ENCODE measurements around the gene OSBPL9.
A peak's percentile ranks its signal among the peaks of the same experiment; 100 is the strongest.

The OSBPL9 gene

GRCh38 chr1:51612447-51612961, 4.4 kb upstream of the OSBPL9 start:
- no peak for DNase-seq
- no peak for TF ChIP-seq CTCF (IDR thresholded peaks at IDR 0.05)
- no peaks in the 10 kb centered on the region for H3K36me3 Mint-ChIP-seq (ENCODE audit: low read depth)
- no peak overlapping the region for H3K4me3 Mint-ChIP-seq
- H3K9me3 Mint-ChIP-seq, result no peaks in the 10 kb centered on the region
- peaks cover 6% of the 10 kb centered on the region for H3K4me1 Mint-ChIP-seq
- H3K27me3 Mint-ChIP-seq (ENCODE audit: low read depth, poor library complexity), result peaks cover 25% of the 10 kb centered on the region
- no peak overlapping the region for H3K27ac Mint-ChIP-seq

- H3K4me3 Mint-ChIP-seq, result no peak overlapping the region
- peaks cover 34% of the 10 kb centered on the region for H3K4me1 Mint-ChIP-seq
- H3K9me3 Mint-ChIP-seq, result no peaks in the 10 kb centered on the region
Observed at GRCh38 chr1:51615780-51616291, 1.1 kb upstream of the OSBPL9 start.

GRCh38 chr1:51616490-51616889, 402 bp upstream of the OSBPL9 start:
- DNase-seq, result no peak
- peaks cover 35% of the 10 kb centered on the region for H3K4me1 Mint-ChIP-seq
- H3K9me3 Mint-ChIP-seq, result no peaks in the 10 kb centered on the region
- peaks cover 18% of the 10 kb centered on the region for H3K27me3 Mint-ChIP-seq (ENCODE audit: low read depth, poor library complexity)
- H3K4me3 Mint-ChIP-seq, result peak overlapping the region; percentile 38
- H3K27ac Mint-ChIP-seq, result no peak overlapping the region
- no peaks in the 10 kb centered on the region for H3K36me3 Mint-ChIP-seq (ENCODE audit: low read depth)
- TF ChIP-seq CTCF (IDR thresholded peaks at IDR 0.05), result no peak

More at GRCh38 chr1:51615780-51616291, 1.1 kb upstream of the OSBPL9 start:
- Mint-ChIP-seq H3K27ac (no peak overlapping the region), H3K27me3 (ENCODE audit: low read depth, poor library complexity) (peaks cover 24% of the 10 kb centered on the region), H3K36me3 (ENCODE audit: low read depth) (no peaks in the 10 kb centered on the region)
- DNase-seq, result no peak
- TF ChIP-seq CTCF (IDR thresholded peaks at IDR 0.05), result no peak

- no peaks in the 10 kb centered on the region for H3K9me3 Mint-ChIP-seq
- peaks cover 52% of the 10 kb centered on the region for H3K4me1 Mint-ChIP-seq
- no peak overlapping the region for H3K27ac Mint-ChIP-seq
- H3K27me3 Mint-ChIP-seq (ENCODE audit: low read depth, poor library complexity), result peaks cover 4% of the 10 kb centered on the region
- DNase-seq, result no peak
- peak overlapping the region; percentile 100 for H3K4me3 Mint-ChIP-seq
- no peaks in the 10 kb centered on the region for H3K36me3 Mint-ChIP-seq (ENCODE audit: low read depth)
- TF ChIP-seq CTCF (IDR thresholded peaks at IDR 0.05), result no peak
Observed at GRCh38 chr1:51618715-51619114, 1.8 kb downstream of the OSBPL9 start.

- no peak for TF ChIP-seq CTCF (IDR thresholded peaks at IDR 0.05)
- Mint-ChIP-seq H3K4me1 (peaks cover 52% of the 10 kb centered on the region), H3K27me3 (ENCODE audit: low read depth, poor library complexity) (peaks cover 3% of the 10 kb centered on the region), H3K27ac (no peak overlapping the region), H3K4me3 (no peak overlapping the region), H3K36me3 (ENCODE audit: low read depth) (no peaks in the 10 kb centered on the region), H3K9me3 (no peaks in the 10 kb centered on the region)
- no peak for DNase-seq
Observed at GRCh38 chr1:51620470-51620869, 3.6 kb downstream of the OSBPL9 start.

GRCh38 chr1:51621161-51621560, 4.3 kb downstream of the OSBPL9 start:
- DNase-seq, result no peak
- H3K4me1 Mint-ChIP-seq, result peaks cover 52% of the 10 kb centered on the region
- no peak for TF ChIP-seq CTCF (IDR thresholded peaks at IDR 0.05)
- H3K27me3 Mint-ChIP-seq (ENCODE audit: low read depth, poor library complexity), result peaks cover 3% of the 10 kb centered on the region
- H3K9me3 Mint-ChIP-seq, result no peaks in the 10 kb centered on the region
- no peak overlapping the region for H3K4me3 Mint-ChIP-seq
- no peaks in the 10 kb centered on the region for H3K36me3 Mint-ChIP-seq (ENCODE audit: low read depth)
- no peak overlapping the region for H3K27ac Mint-ChIP-seq
